Measurements from ENCODE around the gene TAOK2. TPM values are rescaled to one million over a fixed set of nuclear protein-coding genes. Genes with fewer than 3 reads are reported as not detected.

The TAOK2 gene
- 10 to 100 TPM; 51.3 to 88.8 (median 66.0) TPM for total RNA-seq

DNA sequence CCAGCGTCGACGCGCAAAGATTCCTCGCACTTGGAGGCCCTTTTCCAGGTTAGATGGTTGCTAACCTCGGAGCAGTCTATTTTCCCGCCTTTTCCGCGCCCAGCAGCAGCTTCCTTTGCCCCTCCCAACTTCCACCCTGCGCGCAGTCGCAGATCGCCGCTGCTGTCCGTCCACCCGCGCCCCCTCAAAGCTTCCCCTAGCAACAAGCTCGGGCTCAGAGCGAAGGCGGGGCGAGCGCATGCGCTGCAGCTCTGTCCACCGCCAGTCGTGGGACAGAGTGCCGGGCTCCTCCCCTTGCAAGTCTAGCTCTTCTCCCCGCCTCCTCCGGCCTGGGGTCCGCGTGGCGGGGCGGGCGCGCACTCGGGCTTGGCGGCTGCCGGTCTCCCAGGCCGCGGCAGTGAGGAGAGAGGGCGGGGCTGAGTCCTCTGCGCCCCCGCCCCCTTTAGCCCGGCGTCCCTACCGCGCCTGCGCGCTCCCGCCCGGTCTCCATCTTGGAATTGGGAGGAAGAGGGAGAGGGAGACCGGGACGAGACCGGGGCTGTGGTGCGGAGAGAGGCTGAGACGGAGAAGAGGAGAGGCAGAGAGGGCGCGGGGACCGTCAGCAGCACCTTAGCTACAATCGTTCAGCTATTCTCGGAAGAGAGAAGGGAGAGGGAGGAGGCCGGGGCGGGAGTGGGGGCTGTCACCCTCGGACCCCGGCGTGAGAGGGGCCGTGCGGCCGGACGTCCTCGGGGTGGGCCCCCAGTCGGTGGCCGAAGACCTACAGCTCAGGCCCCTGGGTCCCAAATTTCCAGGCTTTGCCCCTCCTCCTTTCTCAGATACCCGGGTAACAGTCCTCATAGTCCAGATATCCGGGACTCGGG lies at the start of gene TAOK2:
Gene TAOK2 (plus strand): TSS at position 485 of the 863 bp plus-strand sequence. CDS start 3,905 bp downstream, outside the sequence.
- Histone ChIP-seq H3K9me3 (no peaks in the 10 kb centered on the region), H3K27ac (peak within 1 kb of the TSS; percentile 78 to 95 (median 90)), H3K36me3 (peaks cover 0 to 44% (median 8%) of the 10 kb centered on the region in 3 donors), H3K27me3 (no peaks in the 10 kb centered on the region), H3K4me3 (peak within 1 kb of the TSS; percentile 70 to 97 (median 78)), H3K4me1 (peaks cover 0 to 50% (median 21%) of the 10 kb centered on the region in 4 donors)
- peak; percentile 91 to 94 for DNase-seq (ENCODE audit: low spot score in 2 of 2)
- TF ChIP-seq, protein P1, sequence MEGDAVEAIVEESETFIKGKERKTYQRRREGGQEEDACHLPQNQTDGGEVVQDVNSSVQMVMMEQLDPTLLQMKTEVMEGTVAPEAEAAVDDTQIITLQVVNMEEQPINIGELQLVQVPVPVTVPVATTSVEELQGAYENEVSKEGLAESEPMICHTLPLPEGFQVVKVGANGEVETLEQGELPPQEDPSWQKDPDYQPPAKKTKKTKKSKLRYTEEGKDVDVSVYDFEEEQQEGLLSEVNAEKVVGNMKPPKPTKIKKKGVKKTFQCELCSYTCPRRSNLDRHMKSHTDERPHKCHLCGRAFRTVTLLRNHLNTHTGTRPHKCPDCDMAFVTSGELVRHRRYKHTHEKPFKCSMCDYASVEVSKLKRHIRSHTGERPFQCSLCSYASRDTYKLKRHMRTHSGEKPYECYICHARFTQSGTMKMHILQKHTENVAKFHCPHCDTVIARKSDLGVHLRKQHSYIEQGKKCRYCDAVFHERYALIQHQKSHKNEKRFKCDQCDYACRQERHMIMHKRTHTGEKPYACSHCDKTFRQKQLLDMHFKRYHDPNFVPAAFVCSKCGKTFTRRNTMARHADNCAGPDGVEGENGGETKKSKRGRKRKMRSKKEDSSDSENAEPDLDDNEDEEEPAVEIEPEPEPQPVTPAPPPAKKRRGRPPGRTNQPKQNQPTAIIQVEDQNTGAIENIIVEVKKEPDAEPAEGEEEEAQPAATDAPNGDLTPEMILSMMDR (IDR thresholded peaks at IDR 0.05), result peak in 2 of 5 experiments; percentile 21 to 34
- TF ChIP-seq POLR2A (IDR thresholded peaks at IDR 0.05) (peak; percentile 57 to 87), EP300 (IDR thresholded peaks at IDR 0.05) (peak; percentile 90 to 92)
- 1 to 3% methylated on average over 51 to 64 of the region's 75 CpGs for WGBS, 2 donors

DNA sequence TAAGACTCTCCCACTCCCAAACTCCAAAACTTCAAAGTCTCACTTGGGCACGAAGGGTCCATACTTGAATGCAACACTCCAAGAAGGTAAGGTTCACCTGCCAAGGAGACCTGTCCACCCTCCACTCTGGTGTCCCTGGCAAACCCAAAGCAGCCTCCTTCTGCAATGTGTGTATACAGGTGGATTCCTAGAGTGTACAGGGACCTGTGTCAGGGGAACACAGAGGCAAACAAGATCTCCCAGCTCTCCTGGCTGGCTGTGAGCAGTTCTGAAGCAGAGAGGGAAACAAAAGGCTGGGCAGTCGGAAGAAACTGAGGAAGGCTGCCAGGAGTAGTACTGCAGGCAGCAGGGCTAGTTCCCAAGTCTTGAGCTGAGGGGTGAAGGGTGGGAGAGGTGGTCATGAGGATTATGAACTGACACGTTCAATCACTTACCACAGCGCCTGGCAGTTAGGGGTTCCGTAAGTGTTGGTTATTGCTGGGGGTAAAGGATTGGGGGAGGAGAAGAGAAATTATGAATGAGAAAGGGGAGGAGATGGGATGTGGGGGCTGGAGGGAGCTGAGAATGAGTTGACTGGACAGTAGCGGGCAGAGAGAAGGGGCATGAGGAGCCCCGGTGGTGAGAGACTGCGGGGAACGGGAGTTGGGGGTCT lies 48.4 kb upstream of the TAOK2 start:
- DNase-seq (ENCODE audit: low spot score in 2 of 2), result no peak
- no peaks in the 10 kb centered on the region for H3K9me3 ChIP-seq
- no peaks in the 10 kb centered on the region for H3K27me3 ChIP-seq
- TF ChIP-seq POLR2A (IDR thresholded peaks at IDR 0.05), result no peak
- TF ChIP-seq, protein P1 (IDR thresholded peaks at IDR 0.05), result no peak
- TF ChIP-seq EP300 (IDR thresholded peaks at IDR 0.05), result no peak
- H3K27ac ChIP-seq, result peak overlapping the region; percentile 78 to 93 (median 85)
- H3K36me3 ChIP-seq, result peaks cover 0 to 33% (median 13%) of the 10 kb centered on the region in 3 donors
- H3K4me3 ChIP-seq, result peak overlapping the region; percentile 78 to 84 (median 80)
- H3K4me1 ChIP-seq, result peaks cover 0 to 39% (median 19%) of the 10 kb centered on the region in 4 donors
- 6% methylated on average over 9 of the region's 9 CpGs for WGBS, 2 donors

DNA sequence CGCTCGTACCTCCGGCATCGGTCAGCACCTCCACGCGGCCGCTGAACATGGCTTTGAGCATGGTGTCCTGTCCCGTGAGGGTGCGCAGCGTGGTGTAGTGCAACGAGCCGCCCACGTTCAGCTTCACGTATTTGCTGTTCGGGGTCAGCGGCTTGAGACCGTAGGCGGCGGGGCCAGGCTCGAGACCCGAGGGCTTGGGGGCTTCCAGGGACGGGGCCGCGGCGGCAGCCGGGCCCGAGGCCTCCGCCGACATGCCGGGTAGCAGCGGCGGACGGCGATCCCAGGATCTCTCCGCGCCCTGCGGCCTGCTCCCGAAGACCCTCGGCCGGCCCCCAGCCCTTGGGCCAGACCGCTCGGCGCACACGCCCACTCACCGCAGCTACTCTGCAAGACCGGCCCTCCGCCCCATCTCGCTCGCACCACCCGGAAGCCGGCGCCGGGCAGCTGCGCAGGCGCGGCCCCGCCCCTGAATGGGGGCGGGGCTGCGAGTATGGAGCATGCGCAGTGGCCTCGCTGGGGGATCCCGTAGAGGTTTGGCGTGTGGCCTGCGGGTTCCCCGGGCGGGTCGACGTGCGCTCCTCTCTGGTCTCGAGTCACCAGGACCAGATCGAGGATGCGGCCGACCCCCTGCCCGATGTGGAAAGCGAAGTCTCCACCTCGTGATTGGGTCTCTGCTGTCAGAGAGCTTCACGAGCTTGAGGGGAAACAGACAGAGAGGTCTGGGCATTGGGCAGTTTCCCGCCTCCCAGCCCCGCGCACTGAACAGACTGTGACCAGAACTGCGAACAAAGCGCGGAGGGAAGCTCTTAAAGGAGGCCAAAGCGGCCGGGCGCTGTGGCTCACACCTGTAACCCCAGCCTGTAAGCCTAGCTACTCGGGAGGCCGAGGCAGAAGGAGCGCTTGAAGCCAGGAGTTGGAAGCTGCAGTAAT lies 47.6 kb upstream of the TAOK2 start, which contains the start of gene KCTD13:
Gene KCTD13 (minus strand): TSS at position 446 of the 930 bp plus-strand sequence. CDS start 193 bp downstream, at position 253.
- DNase-seq (ENCODE audit: low spot score in 2 of 2), result peak; percentile 73 to 80
- H3K4me1 ChIP-seq, result peaks cover 0 to 39% (median 19%) of the 10 kb centered on the region in 4 donors
- H3K4me3 ChIP-seq, result peak within 1 kb of the TSS; percentile 78 to 84 (median 80)
- H3K27ac ChIP-seq, result peak within 1 kb of the TSS; percentile 78 to 93 (median 85)
- H3K27me3 ChIP-seq, result no peaks in the 10 kb centered on the region
- H3K9me3 ChIP-seq, result no peaks in the 10 kb centered on the region
- peaks cover 0 to 26% (median 13%) of the 10 kb centered on the region in 3 donors for H3K36me3 ChIP-seq
- TF ChIP-seq EP300 (IDR thresholded peaks at IDR 0.05), result peak; percentile 72 to 96
- TF ChIP-seq, protein P1 (IDR thresholded peaks at IDR 0.05), result peak in 1 of 5 experiments; percentile 33
- peak; percentile 76 to 91 for TF ChIP-seq POLR2A (IDR thresholded peaks at IDR 0.05)
- WGBS, 2 donors, result 0 to 1% methylated on average over 45 to 46 of the region's 89 CpGs

DNA sequence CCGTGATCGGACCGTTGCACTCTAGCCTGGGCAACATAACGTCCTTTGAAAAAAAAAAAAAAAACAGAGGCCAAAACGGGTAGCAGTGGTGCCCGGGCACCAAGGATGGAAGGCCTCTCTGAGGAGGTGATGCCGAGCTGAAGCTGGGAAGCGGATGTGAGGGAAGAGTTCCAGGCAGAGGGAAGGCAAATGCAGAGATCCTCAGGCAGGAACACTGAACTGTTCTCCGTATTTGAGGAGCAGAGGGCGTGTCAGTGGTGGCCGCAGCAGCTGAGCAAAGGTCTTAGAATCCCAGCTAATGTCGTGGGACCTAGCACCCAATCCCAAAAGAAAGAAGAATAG lies 47.0 kb upstream of the TAOK2 start:
- peak overlapping the region; percentile 78 to 93 (median 85) for H3K27ac ChIP-seq
- TF ChIP-seq, protein P1 (IDR thresholded peaks at IDR 0.05), result no peak
- no peak for TF ChIP-seq EP300 (IDR thresholded peaks at IDR 0.05)
- TF ChIP-seq POLR2A (IDR thresholded peaks at IDR 0.05), result no peak
- H3K27me3 ChIP-seq, result no peaks in the 10 kb centered on the region
- DNase-seq (ENCODE audit: low spot score in 2 of 2), result peak in 1 of 2 donors; percentile 6
- peaks cover 0 to 39% (median 19%) of the 10 kb centered on the region in 4 donors for H3K4me1 ChIP-seq
- H3K4me3 ChIP-seq, result peak overlapping the region; percentile 78 to 84 (median 80)
- peaks cover 0 to 19% (median 13%) of the 10 kb centered on the region in 3 donors for H3K36me3 ChIP-seq
- 1% methylated on average over 11 to 12 of the region's 12 CpGs for WGBS, 2 donors
- no peaks in the 10 kb centered on the region for H3K9me3 ChIP-seq

Data from tibial nerve (tissue), 4 donors.